Activated T-helper 1 cell treated with anti-CD3 and anti-CD28 coated beads, Interleukin-2, amount 50 U/mL, for 16 hours (primary cell): ENCODE measurements around the gene UBAP2.
A peak's percentile ranks its signal among the peaks of the same experiment; 100 is the strongest.

ENCODE experiments used
- DNase-seq, 2 donors: peaks; one replicate each; pipeline ENCODE4 v3.0.0-alpha.2; 2020; ENCODE audit warnings: low read depth in 1 of 2, low spot score in 1 of 2

UBAP2 gene, protein sequence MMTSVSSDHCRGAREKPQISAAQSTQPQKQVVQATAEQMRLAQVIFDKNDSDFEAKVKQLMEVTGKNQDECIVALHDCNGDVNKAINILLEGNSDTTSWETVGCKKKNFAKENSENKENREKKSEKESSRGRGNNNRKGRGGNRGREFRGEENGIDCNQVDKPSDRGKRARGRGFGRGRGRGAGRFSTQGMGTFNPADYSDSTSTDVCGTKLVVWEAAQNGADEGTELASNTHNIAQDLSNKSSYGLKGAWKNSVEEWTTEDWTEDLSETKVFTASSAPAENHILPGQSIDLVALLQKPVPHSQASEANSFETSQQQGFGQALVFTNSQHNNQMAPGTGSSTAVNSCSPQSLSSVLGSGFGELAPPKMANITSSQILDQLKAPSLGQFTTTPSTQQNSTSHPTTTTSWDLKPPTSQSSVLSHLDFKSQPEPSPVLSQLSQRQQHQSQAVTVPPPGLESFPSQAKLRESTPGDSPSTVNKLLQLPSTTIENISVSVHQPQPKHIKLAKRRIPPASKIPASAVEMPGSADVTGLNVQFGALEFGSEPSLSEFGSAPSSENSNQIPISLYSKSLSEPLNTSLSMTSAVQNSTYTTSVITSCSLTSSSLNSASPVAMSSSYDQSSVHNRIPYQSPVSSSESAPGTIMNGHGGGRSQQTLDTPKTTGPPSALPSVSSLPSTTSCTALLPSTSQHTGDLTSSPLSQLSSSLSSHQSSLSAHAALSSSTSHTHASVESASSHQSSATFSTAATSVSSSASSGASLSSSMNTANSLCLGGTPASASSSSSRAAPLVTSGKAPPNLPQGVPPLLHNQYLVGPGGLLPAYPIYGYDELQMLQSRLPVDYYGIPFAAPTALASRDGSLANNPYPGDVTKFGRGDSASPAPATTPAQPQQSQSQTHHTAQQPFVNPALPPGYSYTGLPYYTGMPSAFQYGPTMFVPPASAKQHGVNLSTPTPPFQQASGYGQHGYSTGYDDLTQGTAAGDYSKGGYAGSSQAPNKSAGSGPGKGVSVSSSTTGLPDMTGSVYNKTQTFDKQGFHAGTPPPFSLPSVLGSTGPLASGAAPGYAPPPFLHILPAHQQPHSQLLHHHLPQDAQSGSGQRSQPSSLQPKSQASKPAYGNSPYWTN

DNA sequence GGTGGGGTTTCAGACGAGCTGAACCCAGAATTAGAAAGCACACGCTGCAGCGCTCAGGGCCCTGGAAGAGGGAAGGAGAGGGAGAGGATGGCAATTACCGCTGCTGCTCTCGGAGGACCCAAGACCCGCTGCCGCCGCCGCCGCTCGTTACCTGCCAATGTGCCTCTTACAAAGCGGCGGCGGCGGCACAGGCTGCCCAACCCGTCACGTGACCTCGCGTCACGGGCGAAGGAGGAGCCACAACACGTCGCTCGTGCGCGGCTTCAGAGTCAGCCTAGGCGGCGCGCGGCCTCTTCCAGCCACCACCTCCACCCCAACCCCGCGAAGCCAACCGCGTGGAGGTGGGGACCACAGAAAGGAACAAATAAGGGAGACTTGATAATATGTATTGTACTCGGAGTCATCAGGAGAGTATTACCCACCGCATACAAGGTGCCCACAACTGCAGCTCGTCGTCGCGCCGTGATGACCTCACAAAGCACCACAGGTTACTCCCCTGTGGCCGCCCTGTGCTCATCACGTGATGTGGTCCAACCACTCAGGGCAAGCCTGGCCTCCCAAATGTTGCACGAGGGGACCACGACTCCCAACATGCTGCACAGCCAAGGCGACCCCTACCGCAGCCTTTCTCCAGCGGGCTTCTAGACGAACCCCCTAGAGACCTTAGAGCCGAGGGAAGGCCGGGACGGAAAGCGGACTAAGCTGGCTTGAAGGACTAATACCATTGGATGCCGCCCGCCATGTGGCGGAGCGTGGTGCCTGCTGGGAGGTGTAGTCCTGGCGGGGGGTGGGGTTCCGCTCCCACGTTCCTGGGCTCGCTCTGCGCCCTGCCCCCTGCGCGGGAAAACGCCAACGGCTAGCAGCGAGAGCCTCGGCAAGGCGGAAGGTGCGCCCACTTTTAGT lies at the start of gene UBAP2:
TSS of gene UBAP2 (minus strand) at position 161 of the 903 bp plus-strand sequence. CDS start 31,739 bp downstream, outside the sequence.
- DNase-seq = peak; percentile 92 to 93

DNA sequence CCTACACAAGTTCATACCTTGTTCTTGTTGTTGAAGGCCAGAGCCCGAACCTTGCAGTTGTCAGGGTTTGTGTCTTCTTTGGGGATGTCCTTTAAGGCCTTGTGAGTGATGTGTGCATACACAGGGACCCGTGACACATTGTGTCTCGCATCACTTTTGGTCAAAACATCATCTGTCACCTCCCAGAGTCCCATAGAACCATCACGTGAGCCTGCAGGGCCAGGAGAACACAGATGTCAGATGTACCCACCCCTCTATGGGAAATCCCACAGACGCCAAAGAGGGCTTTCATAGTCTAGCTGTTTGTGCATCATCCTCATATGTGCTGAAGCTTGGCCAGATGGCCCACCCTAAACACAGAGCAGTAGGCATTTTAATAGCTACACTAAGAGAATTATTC lies 49.6 kb upstream of the UBAP2 start:
- no peak for DNase-seq

DNA sequence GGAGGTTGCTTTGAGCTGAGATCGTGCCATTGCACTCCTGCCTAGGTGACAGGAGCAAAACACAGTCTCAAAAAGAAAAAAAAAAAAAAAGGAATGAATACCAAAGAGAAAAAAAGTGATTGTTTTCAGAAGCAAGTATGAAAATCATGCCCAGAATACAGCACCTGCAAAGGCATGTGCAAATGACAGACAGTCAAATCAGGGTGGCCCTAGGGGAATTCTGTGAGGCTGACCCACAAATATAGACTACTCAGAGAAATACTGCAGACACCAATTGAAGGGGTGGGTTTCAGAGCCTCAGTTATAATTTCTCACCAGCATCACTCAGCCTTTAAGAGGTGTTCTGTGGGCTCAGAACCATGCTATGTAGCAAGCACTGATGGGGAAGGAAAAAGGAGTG lies 49.2 kb upstream of the UBAP2 start:
- no peak for DNase-seq

DNA sequence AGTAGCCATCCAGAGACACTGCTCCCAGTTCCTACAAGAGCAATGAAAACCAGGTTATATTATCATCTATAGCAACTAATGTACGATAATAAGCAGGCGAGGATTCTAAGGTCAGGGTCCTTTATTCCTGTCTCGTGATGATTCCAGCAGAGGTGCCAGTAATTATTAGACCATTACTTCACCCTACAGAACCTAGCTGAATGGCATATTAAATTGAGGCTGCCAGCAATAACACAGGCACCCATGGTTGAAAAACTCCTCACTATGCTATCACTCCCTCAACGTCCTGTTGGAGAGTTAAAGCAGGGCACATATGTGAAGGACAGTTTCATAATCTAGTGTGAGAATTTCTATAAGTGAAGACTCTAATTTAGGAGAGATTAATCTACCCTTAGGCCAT lies 48.1 kb upstream of the UBAP2 start:
- DNase-seq = no peak

DNA sequence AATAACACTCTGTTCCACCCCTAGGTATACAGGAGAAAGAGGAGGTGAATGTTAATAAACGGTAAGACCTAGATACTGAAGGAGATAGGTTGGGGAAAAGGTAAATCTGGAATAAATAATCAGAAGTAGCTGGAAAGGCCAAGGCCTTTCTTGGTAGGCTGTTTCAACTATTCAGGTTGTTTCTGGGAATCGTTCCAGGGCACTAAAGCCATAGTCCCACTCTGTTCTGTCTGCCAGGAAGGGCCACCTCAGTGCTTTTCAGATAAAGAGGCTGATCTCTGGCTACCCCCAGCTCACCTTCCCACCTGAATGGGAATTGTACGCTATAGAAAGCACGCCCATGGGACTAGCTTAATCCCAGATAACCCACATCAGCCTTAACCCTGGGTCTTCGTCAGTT lies 44.9 kb upstream of the UBAP2 start:
- DNase-seq = no peak

DNA sequence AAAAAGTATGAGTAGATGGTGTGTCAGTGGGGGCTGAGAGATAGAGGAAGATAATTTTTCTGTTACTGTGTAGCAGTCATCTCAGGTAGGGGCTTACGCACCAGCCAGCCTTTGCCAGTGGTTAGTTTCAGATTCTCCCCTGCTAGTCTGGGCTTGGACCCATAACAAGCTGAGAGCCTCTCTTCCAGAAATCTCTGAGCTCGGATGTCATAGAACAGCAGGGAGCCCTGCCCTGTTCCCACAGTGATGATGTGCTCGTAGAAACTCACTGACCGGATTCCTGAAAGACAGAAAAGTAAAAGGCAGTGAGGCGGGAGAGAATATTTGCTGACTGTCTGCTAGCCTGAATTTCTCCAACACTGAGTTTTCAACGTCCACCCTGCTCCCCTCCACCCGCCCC lies 40.6 kb upstream of the UBAP2 start:
- DNase-seq = no peak

DNA sequence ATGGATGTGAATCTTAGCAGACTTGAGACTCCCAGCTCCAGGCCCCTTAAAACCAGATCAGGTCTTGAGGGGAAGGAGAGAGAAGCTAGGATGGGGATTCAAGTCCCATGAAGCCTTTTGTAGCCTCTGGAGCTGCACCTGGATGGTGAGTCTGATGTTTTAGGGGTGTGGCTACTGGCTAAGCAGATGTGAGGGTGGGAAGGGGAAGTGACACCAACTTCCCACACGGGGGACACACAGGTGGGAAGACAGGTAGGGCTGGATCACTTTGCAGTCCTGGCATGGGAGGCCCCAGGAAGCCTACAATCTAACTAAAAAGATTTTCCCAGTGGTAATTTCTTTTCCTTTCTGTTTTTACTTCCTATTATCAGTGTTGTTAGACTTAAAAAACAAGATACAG lies 38.7 kb upstream of the UBAP2 start:
- DNase-seq = no peak

DNA sequence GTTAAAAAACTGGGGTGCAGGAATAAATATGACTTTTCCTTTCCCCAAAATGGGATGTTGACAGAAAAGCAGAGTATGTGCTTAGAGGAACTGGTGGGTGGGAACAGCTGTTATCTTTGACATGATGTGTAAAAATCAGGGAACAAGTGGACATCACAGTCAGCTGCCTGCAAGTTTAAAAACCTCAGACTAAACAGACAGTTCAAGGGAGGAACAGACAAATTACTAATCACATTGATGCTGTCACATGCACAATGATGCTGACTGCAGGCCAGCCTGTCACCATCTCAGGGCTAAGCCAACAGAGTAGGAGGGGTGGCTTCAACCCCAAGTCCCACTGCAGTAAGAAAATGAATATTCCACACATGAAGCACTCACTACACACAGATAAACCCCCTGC lies 38.2 kb upstream of the UBAP2 start:
- no peak for DNase-seq

DNA sequence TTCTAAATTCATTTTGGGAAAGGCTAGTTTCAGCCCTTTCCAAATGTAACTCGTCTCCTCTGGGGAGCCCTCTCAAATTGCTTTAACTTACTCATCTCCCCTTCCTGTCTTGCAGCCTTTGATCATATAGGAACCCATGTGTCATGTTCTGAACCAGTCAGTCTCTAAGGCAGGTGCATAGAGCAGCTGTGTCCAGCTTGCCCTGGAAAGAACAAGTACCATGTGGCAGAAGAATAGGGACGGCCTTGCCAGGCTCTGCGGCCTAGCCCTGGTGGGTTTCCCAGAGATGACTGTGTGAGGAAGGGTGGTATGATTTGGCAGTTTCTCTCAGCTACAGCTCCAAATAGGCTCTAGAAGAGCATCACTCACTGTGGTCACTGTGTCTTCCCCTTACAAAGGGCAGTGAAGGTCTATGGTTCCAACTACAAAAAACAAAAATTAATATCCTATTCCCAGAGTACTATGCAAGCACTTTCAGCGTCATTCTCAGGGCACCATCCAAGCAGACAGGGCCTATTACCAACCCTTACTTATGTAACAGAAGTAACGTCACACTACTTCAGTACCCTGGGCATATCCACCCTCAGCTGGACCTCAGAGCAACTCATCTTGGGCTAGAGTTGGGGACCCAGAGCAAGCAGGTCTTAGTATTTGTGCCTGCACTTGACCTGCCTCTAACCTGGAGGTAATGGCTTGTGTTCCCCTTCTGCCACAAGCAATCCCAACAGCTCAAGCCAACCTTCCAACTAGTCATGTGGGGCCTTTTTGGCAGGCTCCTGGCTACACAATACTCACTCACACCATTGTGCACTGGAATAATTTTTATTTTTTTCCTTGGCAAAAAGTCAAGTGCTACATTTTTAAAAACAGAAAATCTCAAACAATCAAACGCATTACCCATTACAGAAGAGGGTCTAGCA lies 37.2 kb upstream of the UBAP2 start:
- no peak for DNase-seq

DNA sequence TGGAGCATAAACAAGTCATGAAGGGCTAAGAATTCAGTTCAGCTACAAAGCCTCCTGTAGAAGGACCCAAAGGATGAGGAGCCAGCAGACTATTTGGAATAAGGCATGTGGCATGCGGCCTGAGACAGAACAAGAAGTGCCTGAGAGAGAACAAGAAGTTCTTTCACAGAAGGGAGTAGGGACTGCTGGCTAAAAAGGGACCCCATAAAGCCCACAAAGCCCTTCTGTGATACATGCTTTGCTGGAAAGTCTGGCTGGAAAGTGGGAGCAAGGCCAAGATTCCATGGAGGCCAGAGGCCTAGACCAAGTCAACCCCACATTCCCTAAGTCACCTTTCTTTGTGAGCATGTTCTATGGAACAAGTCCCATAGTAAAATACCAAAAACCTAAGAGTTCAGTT lies 35.9 kb upstream of the UBAP2 start:
- DNase-seq = no peak

DNA sequence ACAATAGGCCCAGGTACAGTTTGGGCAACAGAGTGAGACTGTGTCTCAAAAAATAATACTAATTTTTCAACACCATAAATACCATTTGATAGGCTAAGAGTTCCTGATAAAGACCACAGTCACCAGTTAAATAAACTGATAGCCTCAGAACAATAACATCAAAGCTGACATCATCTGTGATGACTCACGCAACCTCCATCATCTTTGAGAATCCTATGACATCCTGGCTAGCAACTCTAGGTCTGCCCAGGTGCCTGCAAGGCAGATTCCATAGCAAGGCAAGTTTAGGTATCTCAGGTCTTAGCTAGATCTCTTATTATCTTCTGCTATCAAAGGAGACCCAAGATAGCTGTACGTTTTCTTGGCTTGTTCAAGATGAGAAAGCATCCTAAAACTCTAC lies 30.5 kb upstream of the UBAP2 start:
- no peak for DNase-seq

DNA sequence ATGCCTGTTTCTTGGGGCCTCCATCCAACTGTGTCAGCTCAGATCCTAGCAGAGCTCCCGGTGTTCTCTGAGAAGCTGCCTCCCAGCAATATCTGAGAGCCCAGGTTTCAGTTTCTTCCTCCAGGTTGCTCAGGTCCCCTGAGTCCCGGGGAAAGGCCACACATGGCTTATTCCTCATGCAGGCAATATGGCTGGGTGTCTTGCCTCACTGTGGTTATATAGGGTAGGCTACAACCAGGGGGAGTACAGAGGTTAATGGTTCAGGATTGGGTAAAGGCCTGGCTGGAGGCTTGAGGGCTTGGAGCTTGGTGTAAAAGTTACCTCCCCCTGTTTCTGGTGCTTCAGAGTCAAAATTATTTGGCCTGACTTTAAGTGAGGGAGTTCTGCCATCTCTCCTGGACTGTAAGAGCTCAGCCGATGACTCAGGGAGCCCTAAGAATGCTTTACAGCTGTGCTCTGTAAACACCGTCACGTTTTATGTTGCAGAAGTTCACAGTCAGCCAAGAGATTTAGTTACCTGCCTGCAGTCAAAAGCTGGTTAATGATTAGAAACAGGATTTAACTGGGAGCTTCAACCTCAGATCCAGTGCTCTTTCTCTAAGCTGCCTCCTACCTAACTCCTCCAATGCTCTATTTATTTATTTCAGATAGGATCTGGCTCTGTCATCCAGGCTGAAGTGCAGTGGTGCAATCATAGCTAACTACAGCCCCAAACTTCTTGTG lies 24.3 kb upstream of the UBAP2 start:
- no peak for DNase-seq

DNA sequence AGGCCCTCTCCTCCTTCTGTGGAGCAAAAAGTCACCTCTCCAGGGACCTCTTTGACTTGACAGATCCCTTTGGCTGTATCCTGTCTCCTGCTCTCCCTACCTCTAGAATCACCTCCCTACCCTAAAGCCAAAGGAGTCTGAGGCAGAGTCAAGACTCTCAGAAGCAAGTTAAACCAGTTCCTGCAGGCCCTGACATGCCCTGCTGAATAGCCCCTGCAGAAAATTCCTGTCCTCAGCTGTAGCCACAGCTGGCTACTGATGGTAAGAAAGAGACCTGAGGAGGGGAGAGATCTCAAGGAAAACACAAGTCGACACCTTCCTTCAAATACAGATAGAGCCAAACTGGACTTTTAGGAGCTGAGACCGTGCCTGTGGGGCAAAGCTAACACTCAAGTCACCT lies 23.7 kb upstream of the UBAP2 start:
- DNase-seq = no peak

DNA sequence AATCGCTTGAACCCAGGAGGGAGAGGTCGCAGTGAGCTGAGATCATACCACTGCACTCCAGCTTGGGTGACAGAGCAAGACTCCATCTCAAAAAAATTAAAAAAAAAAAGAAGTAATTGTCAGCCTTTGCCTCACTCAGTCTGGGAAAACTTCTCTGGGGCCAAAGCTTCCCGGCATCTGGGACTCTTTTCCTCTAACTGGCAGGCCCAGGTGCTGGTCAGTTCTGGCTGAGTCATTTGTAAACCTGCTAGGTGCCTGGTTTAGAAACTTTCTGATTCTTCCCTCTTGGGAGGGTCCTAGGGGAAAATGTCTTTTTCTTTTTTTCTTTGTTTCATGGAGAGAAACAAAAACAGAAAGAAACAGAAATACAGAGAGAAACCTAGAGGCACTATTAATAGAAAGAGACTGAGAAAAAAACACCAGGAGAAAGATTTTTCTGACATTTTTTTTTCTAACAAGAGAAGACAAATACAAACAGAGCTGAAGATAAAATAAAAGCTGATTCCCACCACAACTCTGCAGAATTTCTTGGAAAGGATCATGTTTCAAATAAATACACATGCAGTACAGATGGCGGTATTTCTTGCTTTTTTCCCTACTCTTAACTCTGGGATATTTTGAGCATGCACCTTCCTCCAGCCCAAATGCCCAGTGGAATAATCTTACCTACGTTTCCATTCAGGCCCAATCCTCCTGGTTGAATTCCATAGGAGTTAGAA lies 22.1 kb upstream of the UBAP2 start:
- DNase-seq = no peak

DNA sequence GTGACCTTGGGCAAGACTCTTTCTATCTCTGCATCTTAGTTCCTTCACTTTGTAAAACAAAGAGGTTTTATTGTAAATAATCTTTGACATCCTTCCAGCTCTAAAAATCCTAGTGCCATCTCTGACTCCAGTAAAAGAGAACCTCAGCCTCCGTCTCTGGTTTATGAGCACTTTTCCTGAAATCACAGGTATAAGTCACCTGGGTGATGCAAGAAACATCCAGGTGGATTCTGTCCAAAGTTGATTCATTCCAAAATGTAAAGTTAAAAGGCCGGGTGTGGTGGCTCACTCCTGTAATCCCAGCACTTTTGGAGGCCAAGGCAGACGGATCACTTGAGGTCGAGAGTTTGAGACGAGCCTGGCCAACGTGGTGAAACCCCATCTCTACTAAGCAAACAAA lies 21.1 kb upstream of the UBAP2 start:
- DNase-seq = no peak

DNA sequence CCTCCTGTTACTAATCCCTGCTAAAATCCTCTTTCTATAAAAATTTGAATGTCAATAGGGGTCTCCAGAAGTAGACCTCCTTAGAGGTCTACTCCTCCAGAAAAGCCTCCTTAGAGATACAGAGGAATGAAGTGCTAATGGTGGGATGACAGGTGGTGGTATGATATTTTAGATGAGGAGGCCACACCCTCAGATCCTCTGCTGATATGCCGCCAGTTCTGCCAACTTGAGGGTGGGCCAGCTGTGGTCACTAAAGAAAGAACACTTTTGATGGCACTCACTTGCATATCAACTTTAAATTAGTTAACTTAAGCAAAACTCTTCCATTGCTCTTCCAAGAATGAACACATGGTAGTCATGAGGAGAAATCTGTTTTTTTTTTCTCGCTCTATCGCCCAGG lies 16.9 kb upstream of the UBAP2 start:
- DNase-seq = no peak

DNA sequence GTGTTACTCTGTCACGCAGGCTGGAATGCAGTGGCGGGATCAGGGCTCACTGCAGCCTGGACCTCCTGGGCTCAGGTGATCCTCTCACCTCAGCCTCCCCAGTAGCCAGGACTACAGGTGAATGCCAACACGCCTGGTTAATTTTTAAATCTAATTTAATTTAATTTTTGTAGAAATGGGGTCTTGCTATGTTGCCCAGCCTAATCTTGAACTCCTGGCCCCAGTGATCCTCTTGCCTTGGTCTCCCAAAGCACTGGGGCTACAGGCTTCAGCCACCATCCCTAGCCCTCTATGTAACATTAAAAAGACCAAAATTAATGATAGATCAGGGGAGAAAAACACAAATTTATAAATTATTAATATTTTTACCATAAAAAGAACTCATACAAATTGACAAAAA lies 11.3 kb upstream of the UBAP2 start:
- DNase-seq = no peak

DNA sequence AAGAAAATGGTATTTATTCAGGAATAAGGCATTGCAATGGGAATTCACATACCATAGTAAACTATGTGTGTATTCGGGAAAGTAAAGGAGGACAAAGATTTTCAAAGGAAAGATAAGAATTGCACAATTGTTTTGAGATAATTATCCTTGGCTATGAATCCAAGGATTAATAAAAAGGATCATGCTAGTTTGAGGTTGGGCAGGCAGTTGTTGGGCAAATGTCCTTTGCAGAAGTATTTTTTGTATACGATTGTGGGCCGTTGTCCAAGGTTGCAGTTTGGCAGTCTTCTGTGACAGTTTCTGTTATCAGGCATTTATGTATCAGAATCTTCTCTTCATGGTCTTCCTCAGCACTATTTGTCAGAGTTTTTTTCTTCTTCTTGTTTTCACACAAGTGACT lies 10.6 kb upstream of the UBAP2 start:
- no peak for DNase-seq
